Suprapubic skin (tissue), 3 donors: Measurements from ENCODE around the gene ANTXR1.

Experiments used
- CTCF ChIP-seq, 2 donors: fragments of 200-600 bp in 1 of 2; fragments of 450-650 bp in 1 of 2; sonication (generic) in 1 of 2; IDR thresholded peaks; one replicate each; pipeline ENCODE4 v1.5.1; 2016 to 2019; ENCODE audit warnings: antibody characterized with exemption in 2 of 2, mild to moderate bottlenecking in 1 of 2, moderate library complexity in 1 of 2
- POLR2A ChIP-seq, 2 donors: fragments of 450-650 bp; IDR thresholded peaks; one replicate each; pipeline ENCODE4 v1.6.1; 2017; ENCODE audit warnings: antibody characterized with exemption in 2 of 2, mild to moderate bottlenecking in 2 of 2, moderate library complexity in 2 of 2

GRCh38 chr2:69047625-69048145 is 34.7 kb downstream of the ANTXR1 start:
- TF ChIP-seq CTCF (IDR thresholded peaks at IDR 0.05) (no peak), POLR2A (IDR thresholded peaks at IDR 0.05) (no peak)
